ENCODE data around the gene PLEKHH1.

Gene PLEKHH1

GRCh38 chr14:67554341-67554740, 21.3 kb downstream of the PLEKHH1 start:
- Histone ChIP-seq H3K4me3 (ENCODE audit: low read depth, low read length) (no peak overlapping the region), H3K27ac (no peak overlapping the region), H3K27me3 (replicated peaks) (no peaks in the 10 kb centered on the region), H3K36me3 (replicated peaks) (no peaks in the 10 kb centered on the region)
- no peak for DNase-seq
- in situ Hi-C loops (cut with HindIII; ENCODE audit: low pct_ligation_motif_present, low sequenced_read_pairs) = no loop called here
- no peak for TF ChIP-seq CTCF (IDR thresholded peaks at IDR 0.05; ENCODE audit: low read depth, low read length, missing control alignments)

GRCh38 chr14:67555518-67556090, 22.5 kb downstream of the PLEKHH1 start:
- TF ChIP-seq CTCF (IDR thresholded peaks at IDR 0.05; ENCODE audit: low read depth, low read length, missing control alignments) = no peak
- DNase-seq = no peak
- no peaks in the 10 kb centered on the region for H3K36me3 ChIP-seq (replicated peaks)
- in situ Hi-C loops (cut with HindIII; ENCODE audit: low pct_ligation_motif_present, low sequenced_read_pairs) = no loop called here
- no peak overlapping the region for H3K27ac ChIP-seq
- H3K4me3 ChIP-seq (ENCODE audit: low read depth, low read length) = no peak overlapping the region
- H3K27me3 ChIP-seq (replicated peaks) = no peaks in the 10 kb centered on the region

- no peak for DNase-seq
- TF ChIP-seq CTCF (IDR thresholded peaks at IDR 0.05; ENCODE audit: low read depth, low read length, missing control alignments) = no peak
- H3K27ac ChIP-seq = no peak overlapping the region
Measured at GRCh38 chr14:67556671-67557070, 23.6 kb downstream of the PLEKHH1 start.

GRCh38 chr14:67557118-67557517, 24.0 kb downstream of the PLEKHH1 start:
- in situ Hi-C loops (cut with HindIII; ENCODE audit: low pct_ligation_motif_present, low sequenced_read_pairs) = no loop called here

More at GRCh38 chr14:67556671-67557070, 23.6 kb downstream of the PLEKHH1 start:
- no peaks in the 10 kb centered on the region for H3K27me3 ChIP-seq (replicated peaks)
- in situ Hi-C loops (cut with HindIII; ENCODE audit: low pct_ligation_motif_present, low sequenced_read_pairs) = no loop called here
- H3K4me3 ChIP-seq (ENCODE audit: low read depth, low read length) = no peak overlapping the region
- H3K36me3 ChIP-seq (replicated peaks) = no peaks in the 10 kb centered on the region

GRCh38 chr14:67557656-67558055, 24.6 kb downstream of the PLEKHH1 start:
- H3K27ac ChIP-seq = no peak overlapping the region
- in situ Hi-C loops (cut with HindIII; ENCODE audit: low pct_ligation_motif_present, low sequenced_read_pairs) = no loop called here
- TF ChIP-seq CTCF (IDR thresholded peaks at IDR 0.05; ENCODE audit: low read depth, low read length, missing control alignments) = no peak
- H3K4me3 ChIP-seq (ENCODE audit: low read depth, low read length) = no peak overlapping the region
- H3K27me3 ChIP-seq (replicated peaks) = no peaks in the 10 kb centered on the region
- H3K36me3 ChIP-seq (replicated peaks) = no peaks in the 10 kb centered on the region
- no peak for DNase-seq

More at GRCh38 chr14:67557118-67557517, 24.0 kb downstream of the PLEKHH1 start:
- Histone ChIP-seq H3K36me3 (replicated peaks) (no peaks in the 10 kb centered on the region), H3K27ac (no peak overlapping the region), H3K27me3 (replicated peaks) (no peaks in the 10 kb centered on the region), H3K4me3 (ENCODE audit: low read depth, low read length) (no peak overlapping the region)
- no peak for DNase-seq
- TF ChIP-seq CTCF (IDR thresholded peaks at IDR 0.05; ENCODE audit: low read depth, low read length, missing control alignments) = no peak

GRCh38 chr14:67559639-67560038, 26.5 kb downstream of the PLEKHH1 start:
- no peak for DNase-seq
- H3K27ac ChIP-seq = no peak overlapping the region
- no peak overlapping the region for H3K4me3 ChIP-seq (ENCODE audit: low read depth, low read length)
- TF ChIP-seq CTCF (IDR thresholded peaks at IDR 0.05; ENCODE audit: low read depth, low read length, missing control alignments) = peak; percentile 3
- in situ Hi-C loops (cut with HindIII; ENCODE audit: low pct_ligation_motif_present, low sequenced_read_pairs) = no loop called here
- H3K36me3 ChIP-seq (replicated peaks) = no peaks in the 10 kb centered on the region
- no peaks in the 10 kb centered on the region for H3K27me3 ChIP-seq (replicated peaks)

Data from brain microvascular endothelial cell (primary cell).